ENCODE data around the gene GINS3.

GRCh38 chr16:58444265-58444664 lies 52.0 kb downstream of the GINS3 start:
- TF ChIP-seq CTCF (IDR thresholded peaks at IDR 0.05; ENCODE audit: borderline replicate concordance, extremely low read depth, low read length, poor library complexity, severe bottlenecking) (no peak), EZH2 (IDR thresholded peaks at IDR 0.05; ENCODE audit: borderline replicate concordance, low read depth, low read length, severe bottlenecking) (no peak)
